Stimulated activated CD4-positive, alpha-beta T cell treated with anti-CD3 and anti-CD28 coated beads, Interleukin-12 subunit alpha, Interleukin-12 subunit beta, amount 100 ng/mL, for 24 hours (primary cell): ENCODE results near the gene SALL3.
"Not testable (repeated sequence)": the region's sequence is repeated elsewhere in the genome, so short reads cannot be mapped to it uniquely, and the experiment has no call there.

Experiments
- DNase-seq, 2 experiments: peaks; one replicate each; pipeline ENCODE4 v3.0.0-alpha.2; 2020; ENCODE audit warnings: low read depth in 2 of 2

SALL3 gene

DNA sequence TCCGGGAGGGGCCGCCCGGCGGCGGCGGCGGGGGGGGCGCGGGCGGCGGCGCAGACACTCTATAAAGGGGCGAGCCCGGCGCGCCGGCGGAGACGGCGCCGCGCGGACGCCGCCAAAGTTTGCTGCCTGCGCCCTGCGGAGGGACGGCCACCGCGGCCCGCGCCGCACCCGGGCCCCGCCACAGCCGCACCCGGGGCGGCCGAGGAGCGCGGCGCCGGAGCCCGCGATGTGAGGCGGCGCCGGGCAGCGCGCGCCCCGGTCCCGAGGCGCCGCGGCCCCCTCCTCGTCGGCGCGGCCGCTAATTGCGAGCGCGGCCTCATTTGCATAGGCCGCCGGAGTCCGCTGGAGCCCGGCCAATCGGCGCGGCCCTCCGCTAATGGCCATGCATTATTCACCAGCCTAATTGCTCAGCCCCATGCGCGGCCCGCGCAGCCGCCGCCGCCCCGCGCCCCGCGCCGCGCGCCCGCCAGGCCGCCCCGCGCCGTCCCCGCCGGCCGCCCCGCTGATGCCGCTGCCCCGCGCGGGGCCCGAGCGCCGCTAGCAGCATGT, at the start of gene SALL3:
Gene SALL3, plus strand, starts transcription at position 89 of the 549 bp plus-strand sequence. Its CDS starts 457 bp downstream, at position 546.
- DNase-seq, result no peak

GRCh38 chr18:78932281-78932680, 47.3 kb upstream of the SALL3 start:
- no peak for DNase-seq

GRCh38 chr18:78934003-78934402, 45.6 kb upstream of the SALL3 start:
- DNase-seq, result no peak

GRCh38 chr18:78934551-78935225, 44.9 kb upstream of the SALL3 start:
- DNase-seq, result no peak

DNA sequence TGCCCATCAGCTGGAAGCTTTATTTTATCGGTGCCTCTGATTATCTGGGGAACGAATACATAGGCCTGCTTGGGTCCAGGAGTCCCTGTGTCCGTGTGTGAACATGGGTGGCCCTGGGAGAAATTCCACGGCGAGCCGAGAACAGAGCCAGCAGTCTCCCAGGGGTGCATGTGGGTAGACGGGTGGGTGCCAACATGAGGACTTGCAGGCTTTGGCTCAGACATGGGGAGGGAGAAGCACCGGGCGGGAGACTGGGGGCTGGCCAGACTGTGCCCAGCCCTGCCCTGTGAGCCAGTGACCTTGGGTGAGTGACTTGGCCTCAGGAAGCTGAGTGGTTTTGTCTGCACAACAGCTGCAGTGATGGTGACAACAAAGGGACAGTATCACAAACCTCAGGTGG, 44.2 kb upstream of the SALL3 start:
- no peak for DNase-seq

GRCh38 chr18:78936251-78937005, 43.2 kb upstream of the SALL3 start:
- DNase-seq, result no peak

DNA sequence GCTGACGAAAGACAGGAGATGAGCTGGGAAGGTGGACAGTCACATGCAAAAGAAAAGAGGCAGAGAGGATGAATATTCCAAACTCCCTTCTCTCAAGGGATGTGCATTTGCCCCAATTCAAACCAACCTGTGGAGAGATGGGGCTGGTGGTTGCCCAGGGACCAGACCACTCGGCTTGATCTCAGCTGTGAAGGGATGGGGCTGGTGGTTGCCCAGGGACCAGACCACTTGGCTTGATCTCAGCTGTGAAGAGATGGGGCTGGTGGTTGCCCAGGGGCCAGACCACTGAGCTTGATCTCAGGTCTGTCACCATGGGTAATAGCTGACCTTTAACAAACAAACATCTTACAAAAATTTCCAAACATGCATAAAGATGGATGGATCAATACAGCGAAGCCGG, 42.5 kb upstream of the SALL3 start:
- DNase-seq, result no peak

DNA sequence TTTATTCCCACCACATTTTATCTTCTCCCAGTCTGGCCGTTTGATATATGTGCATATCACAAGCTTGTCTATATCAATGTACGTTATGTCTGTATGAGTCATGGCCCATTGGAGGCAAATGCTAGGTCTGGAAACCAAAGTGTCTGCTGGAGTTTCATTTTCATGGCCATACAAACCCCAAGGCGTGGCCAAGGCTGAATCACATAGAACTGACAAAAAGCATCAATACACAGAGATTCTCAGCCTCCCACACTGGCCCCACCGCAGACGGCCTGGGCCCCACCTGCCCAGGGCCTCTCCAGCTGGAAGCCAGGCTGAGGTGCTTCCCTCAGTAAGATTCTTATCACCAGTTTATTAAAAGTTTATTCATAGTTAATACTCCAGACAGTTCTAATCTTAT, 40.5 kb upstream of the SALL3 start:
- DNase-seq, result peak in 1 of 2 experiments; percentile 7

- no peak for DNase-seq
Measured at GRCh38 chr18:78939734-78940494, 39.7 kb upstream of the SALL3 start.

- DNase-seq, result not testable (repeated sequence)
Measured at GRCh38 chr18:78942236-78942635, 37.4 kb upstream of the SALL3 start.

DNA sequence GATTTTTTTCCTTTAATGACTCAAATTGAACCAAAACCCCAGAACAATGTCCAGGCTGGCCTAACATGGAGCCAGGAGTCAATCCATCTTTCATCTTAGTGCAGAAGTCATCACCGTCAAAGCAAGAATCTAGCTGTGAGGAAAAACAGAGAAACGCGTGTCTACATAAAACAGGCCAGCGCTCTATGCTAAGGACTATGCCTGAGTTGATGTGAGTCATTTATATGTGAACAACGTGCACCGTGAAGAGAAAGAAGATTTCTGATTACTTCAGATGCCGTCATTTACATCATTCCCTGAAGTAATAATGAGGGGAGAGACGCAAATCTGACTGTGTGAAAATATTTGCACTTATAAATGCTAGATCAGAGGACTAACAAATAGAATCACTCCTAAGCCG, 34.0 kb upstream of the SALL3 start:
- no peak for DNase-seq

DNA sequence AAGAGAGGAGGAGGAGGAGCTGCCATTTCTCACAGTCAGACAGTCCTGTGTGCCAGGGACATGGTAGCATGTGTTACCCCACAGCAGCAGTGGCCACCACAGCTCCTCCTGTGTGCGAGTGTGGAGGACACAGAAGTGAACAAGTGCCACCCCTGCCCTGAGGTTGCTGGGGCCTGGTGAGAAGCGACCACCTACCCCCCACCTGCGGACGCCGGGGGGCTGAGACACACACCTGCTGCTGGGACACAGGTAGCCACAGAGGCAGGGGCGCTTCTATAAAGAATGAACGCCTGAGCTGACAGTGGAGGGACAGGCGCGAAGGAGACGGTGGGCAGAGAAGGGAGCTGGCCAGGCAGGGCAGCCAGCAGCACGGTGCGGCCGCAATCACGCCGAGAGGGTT, 32.3 kb upstream of the SALL3 start:
- no peak for DNase-seq

- DNase-seq, result no peak
Measured at GRCh38 chr18:78948221-78948620, 31.4 kb upstream of the SALL3 start.

DNA sequence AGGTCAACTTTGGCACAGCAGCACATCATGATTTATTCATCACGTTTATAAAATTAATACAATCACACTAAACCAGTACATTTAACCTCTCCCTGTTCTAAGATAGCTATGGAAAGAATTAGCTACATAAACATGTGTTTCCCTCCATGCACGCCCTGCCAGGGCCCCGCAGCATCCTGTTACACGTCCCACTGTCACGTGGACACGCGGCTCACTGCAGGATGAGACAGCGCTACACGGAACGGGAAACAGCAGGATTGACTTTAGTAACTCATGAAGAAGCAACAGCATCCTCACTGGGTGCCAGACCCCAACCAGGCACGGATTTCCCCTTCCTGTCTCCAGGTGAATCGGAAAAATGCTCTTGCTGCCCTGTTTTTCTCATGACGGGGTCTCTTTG, 30.9 kb upstream of the SALL3 start:
- DNase-seq, result no peak

GRCh38 chr18:78949216-78949615, 30.4 kb upstream of the SALL3 start:
- DNase-seq, result no peak

DNA sequence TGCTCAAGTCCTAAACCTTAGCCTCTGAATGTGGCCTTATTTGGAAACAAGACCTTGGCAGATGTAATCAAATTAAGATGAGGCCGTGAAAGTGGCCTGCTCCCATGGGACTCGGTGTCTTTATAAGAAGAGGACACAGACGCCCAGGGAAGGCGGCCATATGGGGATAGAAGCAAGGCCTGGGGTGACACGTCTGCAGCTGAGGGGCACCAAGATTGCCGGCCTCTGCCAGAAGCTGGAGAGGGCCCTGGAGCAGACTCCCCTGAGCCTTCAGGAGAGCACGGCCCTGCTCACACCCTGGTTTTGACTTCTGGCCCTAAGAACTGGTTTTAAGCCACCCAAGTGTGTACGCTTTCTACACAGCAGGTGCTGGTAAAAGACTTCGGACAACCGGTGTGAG, 29.2 kb upstream of the SALL3 start:
- no peak for DNase-seq

DNA sequence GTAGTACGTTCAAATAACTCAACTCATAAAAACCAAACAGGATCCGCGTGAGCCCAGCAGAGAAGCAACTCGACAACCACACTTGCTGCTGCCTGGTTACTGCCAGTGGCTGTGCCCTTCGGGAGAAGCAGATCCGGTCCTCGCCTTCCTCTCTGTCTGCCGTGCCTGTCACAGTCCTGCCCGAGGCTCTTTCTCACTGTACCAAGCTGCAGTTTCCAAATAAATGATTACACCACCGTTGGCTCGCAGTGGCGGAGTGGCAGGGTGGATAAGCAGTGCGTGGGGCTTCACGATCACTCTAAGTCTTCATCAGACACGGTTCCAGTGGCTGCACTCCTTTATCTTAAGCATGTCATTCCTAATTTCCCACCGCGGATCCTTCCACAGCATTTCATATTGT, 26.1 kb upstream of the SALL3 start:
- DNase-seq, result no peak

DNA sequence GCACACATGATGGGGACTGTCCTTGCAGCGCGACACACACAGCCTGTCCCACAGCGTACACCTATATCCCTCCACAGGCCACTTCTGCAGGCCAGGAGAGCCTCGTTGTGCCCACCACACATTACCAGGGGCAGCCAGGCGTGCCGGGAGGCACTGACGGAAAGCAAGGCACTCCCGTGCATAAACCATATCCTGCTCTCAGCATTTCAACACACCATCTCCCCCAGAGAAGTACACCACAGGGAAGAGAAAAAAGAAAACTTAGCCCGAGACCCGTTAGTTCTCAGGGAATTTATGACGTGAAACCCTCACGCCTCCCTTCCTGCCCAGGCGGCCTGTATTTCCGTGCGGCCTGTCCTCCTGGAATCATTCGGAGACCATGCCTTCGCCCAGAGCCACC, 24.6 kb upstream of the SALL3 start:
- no peak for DNase-seq

- DNase-seq, result no peak
Measured at GRCh38 chr18:78957140-78957539, 22.5 kb upstream of the SALL3 start.

GRCh38 chr18:78960709-78961108, 18.9 kb upstream of the SALL3 start:
- no peak for DNase-seq

DNA sequence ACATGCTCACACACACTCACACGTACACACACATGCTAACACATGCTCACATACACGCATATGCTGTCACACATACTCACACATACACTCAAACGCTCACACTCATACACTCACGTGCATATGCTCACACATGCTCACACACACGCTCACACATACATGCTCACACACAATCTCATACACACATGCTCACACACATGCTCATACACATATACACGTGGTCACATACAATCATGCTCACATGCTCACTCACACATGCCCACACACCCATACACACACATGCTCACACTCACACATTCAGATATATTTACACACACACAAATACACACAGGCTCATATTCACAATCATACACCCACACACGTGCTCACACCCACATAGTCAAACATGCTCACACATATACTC, 17.5 kb upstream of the SALL3 start:
- DNase-seq, result no peak

DNA sequence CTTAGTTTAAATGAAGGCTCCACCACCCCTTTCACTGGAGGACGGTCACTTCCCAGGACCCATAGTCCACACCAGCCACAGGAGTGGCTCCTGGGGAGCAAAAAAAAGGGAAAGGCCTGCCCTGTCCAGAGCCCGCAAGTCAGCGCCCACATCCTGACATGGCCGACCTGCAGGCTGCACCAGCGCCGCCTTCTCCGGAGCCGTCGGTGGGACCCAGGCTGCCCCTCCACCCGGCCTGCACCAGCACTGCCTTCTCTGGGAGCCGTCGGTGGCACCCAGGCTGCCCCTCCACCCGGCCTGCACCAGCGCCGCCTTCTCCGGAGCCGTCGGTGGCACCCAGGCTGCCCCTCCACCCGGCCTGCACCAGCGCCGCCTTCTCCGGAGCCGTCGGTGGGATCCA, 14.9 kb upstream of the SALL3 start:
- not testable (repeated sequence) for DNase-seq
